HG02571 (cell line): ENCODE data around the gene TENM4.
"Not testable (repeated sequence)": the region's sequence is repeated elsewhere in the genome, so short reads cannot be mapped to it uniquely, and the experiment has no call there.

Source experiments
- ATAC-seq: cut with Tn5 transposase; IDR thresholded peaks from one replicate; pipeline ENCODE4 v1.9.1; 2021; ENCODE audit warnings: mild to moderate bottlenecking, moderate library complexity; ENCODE audit not compliant: unreplicated experiment

TENM4 gene

GRCh38 chr11:78642979-78643675 is 797.7 kb downstream of the TENM4 start:
- ATAC-seq = no peak

GRCh38 chr11:78641541-78641940 is 799.3 kb downstream of the TENM4 start:
- no peak for ATAC-seq

- ATAC-seq = no peak
Observed at GRCh38 chr11:78638704-78639380, 802.0 kb downstream of the TENM4 start.

GRCh38 chr11:78637527-78637926 is 803.3 kb downstream of the TENM4 start:
- not testable (repeated sequence) for ATAC-seq

- ATAC-seq = no peak
Observed at GRCh38 chr11:78635814-78636506, 804.9 kb downstream of the TENM4 start.

- ATAC-seq = no peak
Observed at GRCh38 chr11:78633516-78634310, 807.1 kb downstream of the TENM4 start.

GRCh38 chr11:78630561-78631303 is 810.1 kb downstream of the TENM4 start:
- ATAC-seq = no peak

- no peak for ATAC-seq
Observed at GRCh38 chr11:78630155-78630554, 810.7 kb downstream of the TENM4 start.

- ATAC-seq = no peak
Observed at GRCh38 chr11:78622666-78623065, 818.2 kb downstream of the TENM4 start.

GRCh38 chr11:78620159-78620558 is 820.7 kb downstream of the TENM4 start:
- no peak for ATAC-seq

- no peak for ATAC-seq
Observed at GRCh38 chr11:78615724-78616123, 825.1 kb downstream of the TENM4 start.

- ATAC-seq = no peak
Observed at GRCh38 chr11:78613378-78613813, 827.4 kb downstream of the TENM4 start.

- ATAC-seq = no peak
Observed at GRCh38 chr11:78612721-78613377, 828.0 kb downstream of the TENM4 start.

- ATAC-seq = not testable (repeated sequence)
Observed at GRCh38 chr11:78609321-78609720, 831.5 kb downstream of the TENM4 start.

GRCh38 chr11:78607696-78608095 is 833.1 kb downstream of the TENM4 start:
- ATAC-seq = no peak

- ATAC-seq = no peak
Observed at GRCh38 chr11:78606667-78607066, 834.2 kb downstream of the TENM4 start.

GRCh38 chr11:78605296-78605695 is 835.5 kb downstream of the TENM4 start:
- no peak for ATAC-seq

GRCh38 chr11:78603792-78604191 is 837.0 kb downstream of the TENM4 start:
- no peak for ATAC-seq
